ENCODE data around the gene CAPN15.

The CAPN15 gene

GRCh38 chr16:583815-584591 is 56.5 kb downstream of the CAPN15 start:
- no peak for DNase-seq
- no peaks in the 10 kb centered on the region for H3K27me3 ChIP-seq (ENCODE audit: insufficient read depth, low read depth, severe bottlenecking)
- no peak overlapping the region for H3K27ac ChIP-seq
- TF ChIP-seq CTCF (IDR thresholded peaks at IDR 0.05; ENCODE audit: low read depth, low read length), result no peak
- H3K36me3 ChIP-seq, result peaks cover 9% of the 10 kb centered on the region
- no peak overlapping the region for H3K4me3 ChIP-seq (ENCODE audit: low read depth, low read length)
- no peaks in the 10 kb centered on the region for H3K9me3 ChIP-seq (ENCODE audit: severe bottlenecking)

GRCh38 chr16:585351-585750 is 57.8 kb downstream of the CAPN15 start:
- Histone ChIP-seq H3K27ac (no peak overlapping the region), H3K4me3 (ENCODE audit: low read depth, low read length) (no peak overlapping the region), H3K36me3 (peaks cover 9% of the 10 kb centered on the region), H3K9me3 (ENCODE audit: severe bottlenecking) (no peaks in the 10 kb centered on the region), H3K27me3 (ENCODE audit: insufficient read depth, low read depth, severe bottlenecking) (no peaks in the 10 kb centered on the region)
- TF ChIP-seq CTCF (IDR thresholded peaks at IDR 0.05; ENCODE audit: low read depth, low read length), result peak; percentile 24; the same call in 1 of the 2 replicates
- no peak for DNase-seq

- Histone ChIP-seq H3K36me3 (peaks cover 9% of the 10 kb centered on the region), H3K9me3 (ENCODE audit: severe bottlenecking) (no peaks in the 10 kb centered on the region), H3K4me3 (ENCODE audit: low read depth, low read length) (no peak overlapping the region), H3K27me3 (ENCODE audit: insufficient read depth, low read depth, severe bottlenecking) (no peaks in the 10 kb centered on the region), H3K27ac (0 out of 2 replicates have a peak overlapping the region, but pooled peaks have one; percentile 29)
- no peak for DNase-seq
- TF ChIP-seq CTCF (IDR thresholded peaks at IDR 0.05; ENCODE audit: low read depth, low read length), result no peak
Observed at GRCh38 chr16:586047-586644, 58.6 kb downstream of the CAPN15 start.

- TF ChIP-seq CTCF (IDR thresholded peaks at IDR 0.05; ENCODE audit: low read depth, low read length), result no peak
- DNase-seq, result no peak
- H3K9me3 ChIP-seq (ENCODE audit: severe bottlenecking), result no peaks in the 10 kb centered on the region
- H3K4me3 ChIP-seq (ENCODE audit: low read depth, low read length), result no peak overlapping the region
- H3K27me3 ChIP-seq (ENCODE audit: insufficient read depth, low read depth, severe bottlenecking), result no peaks in the 10 kb centered on the region
- peak overlapping the region; percentile 98 for H3K27ac ChIP-seq
- H3K36me3 ChIP-seq, result peaks cover 9% of the 10 kb centered on the region
Observed at GRCh38 chr16:586645-587590, 59.4 kb downstream of the CAPN15 start.

- Histone ChIP-seq H3K4me3 (ENCODE audit: low read depth, low read length) (peak overlapping the region; percentile 62), H3K9me3 (ENCODE audit: severe bottlenecking) (no peaks in the 10 kb centered on the region), H3K27me3 (ENCODE audit: insufficient read depth, low read depth, severe bottlenecking) (no peaks in the 10 kb centered on the region), H3K27ac (peak overlapping the region; percentile 98), H3K36me3 (peaks cover 13% of the 10 kb centered on the region)
- peak; percentile 37 for DNase-seq
- no peak for TF ChIP-seq CTCF (IDR thresholded peaks at IDR 0.05; ENCODE audit: low read depth, low read length)
Observed at GRCh38 chr16:588639-588888, 61.1 kb downstream of the CAPN15 start.

Data from WERI-Rb-1 (cell line).